KG1 (cell line): ENCODE data around the gene SERPINH1.
A peak's percentile ranks its signal among the peaks of the same experiment; 100 is the strongest.

Experiments used
- DNase-seq: peaks from one replicate; lab custom pipeline; 2025; lab: John Stamatoyannopoulos, UW

The SERPINH1 gene

DNA sequence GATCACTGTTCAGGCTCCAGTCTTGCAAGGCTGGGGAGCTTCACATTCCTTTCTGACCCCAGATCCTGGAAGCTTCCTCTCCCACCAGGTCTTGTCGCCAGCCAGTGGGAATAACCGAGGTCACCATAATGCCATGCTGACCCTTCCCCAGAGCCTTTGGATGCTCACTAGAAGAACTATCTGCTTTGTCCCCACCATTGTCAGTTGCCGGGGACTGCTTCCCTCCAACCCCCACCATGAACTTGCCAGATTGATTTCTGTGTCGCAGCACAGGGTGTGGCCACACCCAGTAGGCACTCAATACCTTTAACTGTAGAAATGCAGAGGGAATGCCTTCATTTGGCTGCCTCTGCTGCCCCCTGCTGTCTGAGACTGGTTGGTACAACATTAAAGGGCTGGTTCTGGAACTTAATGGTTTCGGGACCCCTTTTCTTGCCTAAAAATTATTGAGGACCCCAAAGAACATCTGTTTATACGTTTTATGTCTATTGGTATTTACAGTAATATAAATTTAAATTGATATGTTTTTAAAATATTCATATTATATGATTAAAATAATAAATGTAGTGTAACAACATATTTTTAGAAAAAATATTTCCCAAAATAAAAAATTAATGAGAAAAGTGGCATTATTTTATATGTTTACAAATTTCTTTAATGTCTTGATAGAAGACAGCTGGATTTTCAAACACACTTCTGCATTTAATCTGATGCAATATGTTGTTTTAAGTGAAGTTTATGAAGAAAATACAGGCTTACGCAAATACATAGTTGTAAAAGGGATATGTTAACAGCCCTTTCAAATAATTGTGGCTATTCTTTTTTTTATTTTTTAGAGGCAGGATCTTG, 29.6 kb upstream of the SERPINH1 start:
- DNase-seq: peak; percentile 69

DNA sequence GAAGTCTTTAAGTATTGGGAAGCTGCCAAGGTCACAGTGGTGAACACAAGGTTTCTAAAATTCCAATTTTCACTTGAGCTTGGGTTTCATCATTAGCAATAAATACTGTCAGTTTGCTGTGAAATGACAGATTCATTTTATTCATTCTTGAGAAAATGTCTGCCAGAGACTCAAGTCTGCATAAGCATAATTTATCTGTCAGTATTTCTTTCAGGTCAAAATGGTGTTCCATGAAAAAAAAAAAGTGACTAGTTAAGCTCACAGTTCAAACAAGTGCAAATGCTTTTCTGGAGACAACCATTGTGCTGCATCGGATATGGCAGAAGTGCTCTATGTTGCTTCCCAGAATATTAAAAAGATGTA, 28.2 kb upstream of the SERPINH1 start:
- no peak for DNase-seq

GRCh38 chr11:75534259-75535069, 27.6 kb upstream of the SERPINH1 start:
- no peak for DNase-seq

- DNase-seq: no peak
These were observed 27.0 kb upstream of the SERPINH1 start for GRCh38 chr11:75535071-75535470.

GRCh38 chr11:75536786-75537641, 25.0 kb upstream of the SERPINH1 start:
- DNase-seq: no peak

- DNase-seq: no peak
These were observed 24.3 kb upstream of the SERPINH1 start for GRCh38 chr11:75537740-75538139.

- DNase-seq: no peak
These were observed 23.7 kb upstream of the SERPINH1 start for GRCh38 chr11:75538150-75538942.

- no peak for DNase-seq
These were observed 22.4 kb upstream of the SERPINH1 start for GRCh38 chr11:75539459-75540334.

- DNase-seq: no peak
These were observed 20.6 kb upstream of the SERPINH1 start for GRCh38 chr11:75541193-75542087.

GRCh38 chr11:75542088-75542438, 20.0 kb upstream of the SERPINH1 start:
- no peak for DNase-seq

GRCh38 chr11:75543806-75544205, 18.2 kb upstream of the SERPINH1 start:
- DNase-seq: no peak

DNA sequence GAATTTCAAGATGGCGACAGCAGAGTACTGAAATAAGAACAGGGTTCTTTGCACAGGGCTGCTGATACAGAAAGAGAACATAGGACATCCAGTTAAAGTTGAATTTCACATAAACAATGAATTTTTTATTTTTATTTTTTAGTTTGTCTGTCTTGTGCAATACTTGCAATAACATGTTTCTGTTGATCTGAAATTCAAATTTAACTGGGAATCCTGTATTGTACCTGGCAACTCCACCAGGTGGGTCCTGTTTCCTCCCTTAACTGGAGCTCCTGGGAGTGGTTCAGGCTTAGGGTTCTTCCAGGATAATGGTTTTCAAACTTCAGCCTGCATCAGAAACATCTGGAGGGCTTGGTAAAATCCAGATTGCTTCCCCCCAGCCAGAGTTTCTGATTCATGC, 14.9 kb upstream of the SERPINH1 start:
- DNase-seq: no peak

GRCh38 chr11:75547617-75548058, 14.4 kb upstream of the SERPINH1 start:
- no peak for DNase-seq

GRCh38 chr11:75548595-75549272, 13.3 kb upstream of the SERPINH1 start:
- no peak for DNase-seq

- no peak for DNase-seq
These were observed 12.6 kb upstream of the SERPINH1 start for GRCh38 chr11:75549370-75549958.

DNA sequence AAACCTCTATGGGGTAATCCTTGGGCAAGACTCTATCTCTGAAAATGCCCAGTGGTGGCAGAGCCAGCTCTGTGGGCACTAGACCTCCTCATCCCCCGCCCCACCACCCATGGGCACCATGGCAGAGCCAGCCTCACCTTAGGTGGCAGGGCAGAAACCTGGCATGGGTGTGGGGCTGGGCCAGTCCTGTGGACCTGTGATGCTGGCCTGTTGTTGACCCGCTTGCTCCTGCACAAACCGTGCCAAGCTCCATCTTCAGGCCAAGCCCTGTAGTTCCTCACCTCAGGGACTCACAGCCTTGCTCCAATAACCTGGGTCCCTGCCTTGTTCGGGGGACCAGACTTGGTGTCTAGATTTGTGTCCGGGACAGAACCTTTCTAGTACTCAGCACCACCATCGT, 8.9 kb upstream of the SERPINH1 start:
- DNase-seq: no peak

GRCh38 chr11:75553889-75554257, 8.2 kb upstream of the SERPINH1 start:
- DNase-seq: no peak

GRCh38 chr11:75554258-75555022, 7.6 kb upstream of the SERPINH1 start:
- DNase-seq: no peak
